ENCODE measurements around the gene CDYL2. TPM values are rescaled to one million over a fixed set of nuclear protein-coding genes. Genes with fewer than 3 reads are reported as not detected.
"Not testable (repeated sequence)": the region's sequence is repeated elsewhere in the genome, so short reads cannot be mapped to it uniquely, and the experiment has no call there.

The CDYL2 gene
- total and polyA plus RNA-seq, 8 donors, result 0.60 to 7.3 (median 1.7) TPM

- no peak overlapping the region for H3K4me3 ChIP-seq
- DNase-seq, result no peak
- no peak overlapping the region for H3K27ac ChIP-seq
- WGBS, 5 donors, result 68 to 87% (median 83%) methylated on average over 4 of the region's 4 CpGs
- H3K4me1 ChIP-seq, result no peaks in the 10 kb centered on the region
- no peaks in the 10 kb centered on the region for H3K36me3 ChIP-seq
- intact Hi-C loops (cut with DNase I; ENCODE audit: low total_unique reads), result no loop called here
- TF ChIP-seq POLR2A (IDR thresholded peaks at IDR 0.05) (no peak), EP300 (IDR thresholded peaks at IDR 0.05) (no peak), POLR2AphosphoS5 (IDR thresholded peaks at IDR 0.05) (no peak)
- TF ChIP-seq, protein P1, sequence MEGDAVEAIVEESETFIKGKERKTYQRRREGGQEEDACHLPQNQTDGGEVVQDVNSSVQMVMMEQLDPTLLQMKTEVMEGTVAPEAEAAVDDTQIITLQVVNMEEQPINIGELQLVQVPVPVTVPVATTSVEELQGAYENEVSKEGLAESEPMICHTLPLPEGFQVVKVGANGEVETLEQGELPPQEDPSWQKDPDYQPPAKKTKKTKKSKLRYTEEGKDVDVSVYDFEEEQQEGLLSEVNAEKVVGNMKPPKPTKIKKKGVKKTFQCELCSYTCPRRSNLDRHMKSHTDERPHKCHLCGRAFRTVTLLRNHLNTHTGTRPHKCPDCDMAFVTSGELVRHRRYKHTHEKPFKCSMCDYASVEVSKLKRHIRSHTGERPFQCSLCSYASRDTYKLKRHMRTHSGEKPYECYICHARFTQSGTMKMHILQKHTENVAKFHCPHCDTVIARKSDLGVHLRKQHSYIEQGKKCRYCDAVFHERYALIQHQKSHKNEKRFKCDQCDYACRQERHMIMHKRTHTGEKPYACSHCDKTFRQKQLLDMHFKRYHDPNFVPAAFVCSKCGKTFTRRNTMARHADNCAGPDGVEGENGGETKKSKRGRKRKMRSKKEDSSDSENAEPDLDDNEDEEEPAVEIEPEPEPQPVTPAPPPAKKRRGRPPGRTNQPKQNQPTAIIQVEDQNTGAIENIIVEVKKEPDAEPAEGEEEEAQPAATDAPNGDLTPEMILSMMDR (IDR thresholded peaks at IDR 0.05), result no peak
- H3K9me3 ChIP-seq, result peaks cover 0 to 27% (median 17%) of the 10 kb centered on the region in 4 donors
- H3K27me3 ChIP-seq, result no peaks in the 10 kb centered on the region
Measured at GRCh38 chr16:80735846-80736245, 68.6 kb downstream of the CDYL2 start.

DNA sequence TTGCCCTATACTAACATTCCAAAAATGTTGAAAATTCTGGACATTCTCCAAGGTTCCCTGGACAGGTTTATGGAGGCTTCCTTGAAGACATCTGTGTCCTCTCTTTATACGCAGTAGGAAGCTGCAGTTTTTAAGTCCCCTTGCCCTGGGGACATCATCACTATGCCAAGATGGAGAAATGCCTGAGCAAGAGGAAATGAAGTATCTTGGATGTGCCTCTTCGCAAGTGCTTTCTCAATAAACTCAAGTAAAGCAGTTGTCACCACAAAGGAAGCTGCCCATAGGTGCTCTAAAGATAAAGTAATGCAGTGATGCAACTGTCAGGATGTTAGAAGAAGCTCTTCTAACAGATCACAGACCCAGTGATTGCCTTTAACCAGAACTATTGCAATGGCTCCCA lies 71.0 kb downstream of the CDYL2 start:
- Histone ChIP-seq H3K4me1 (no peaks in the 10 kb centered on the region), H3K27ac (no peak overlapping the region), H3K4me3 (no peak overlapping the region), H3K27me3 (no peaks in the 10 kb centered on the region), H3K9me3 (peaks cover 0 to 13% (median 5%) of the 10 kb centered on the region in 4 donors), H3K36me3 (no peaks in the 10 kb centered on the region)
- WGBS, 5 donors, result 41 to 75% (median 45%) methylated on average over 2 of the region's 2 CpGs
- intact Hi-C loops (cut with DNase I; ENCODE audit: low total_unique reads), result no loop called here
- no peak for TF ChIP-seq POLR2A (IDR thresholded peaks at IDR 0.05)
- no peak for TF ChIP-seq POLR2AphosphoS5 (IDR thresholded peaks at IDR 0.05)
- TF ChIP-seq, protein P1 (IDR thresholded peaks at IDR 0.05), result no peak
- no peak for TF ChIP-seq EP300 (IDR thresholded peaks at IDR 0.05)
- DNase-seq, result no peak

DNA sequence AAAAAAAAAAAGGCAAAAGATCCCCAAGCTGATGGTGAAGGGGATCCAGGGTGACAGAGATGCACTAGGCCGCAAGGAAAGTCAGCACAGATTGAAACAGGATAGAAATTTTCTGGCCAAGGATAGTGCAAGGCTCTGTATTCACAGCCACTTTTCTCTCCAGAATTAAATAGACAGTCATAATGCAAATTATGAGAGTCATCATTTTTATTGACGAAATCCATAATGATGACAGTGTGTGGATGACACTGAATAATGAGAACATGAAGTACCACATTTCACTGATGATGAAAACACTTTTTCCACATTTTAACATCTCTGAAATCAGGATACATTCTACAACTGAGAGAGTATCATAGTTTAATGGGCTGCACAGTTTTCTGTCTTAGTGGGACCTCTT lies 72.5 kb downstream of the CDYL2 start:
- H3K4me1 ChIP-seq, result no peaks in the 10 kb centered on the region
- 88 to 96% (median 92%) methylated on average over 2 of the region's 2 CpGs for WGBS, 5 donors
- H3K27ac ChIP-seq, result no peak overlapping the region
- TF ChIP-seq EP300 (IDR thresholded peaks at IDR 0.05) (no peak), POLR2AphosphoS5 (IDR thresholded peaks at IDR 0.05) (no peak), POLR2A (IDR thresholded peaks at IDR 0.05) (no peak)
- TF ChIP-seq, protein P1 (IDR thresholded peaks at IDR 0.05), result no peak
- H3K9me3 ChIP-seq, result peaks cover 0 to 13% (median 9%) of the 10 kb centered on the region in 4 donors
- no peaks in the 10 kb centered on the region for H3K27me3 ChIP-seq
- intact Hi-C loops (cut with DNase I; ENCODE audit: low total_unique reads), result no loop called here
- no peak overlapping the region for H3K4me3 ChIP-seq
- no peak for DNase-seq
- H3K36me3 ChIP-seq, result no peaks in the 10 kb centered on the region

DNA sequence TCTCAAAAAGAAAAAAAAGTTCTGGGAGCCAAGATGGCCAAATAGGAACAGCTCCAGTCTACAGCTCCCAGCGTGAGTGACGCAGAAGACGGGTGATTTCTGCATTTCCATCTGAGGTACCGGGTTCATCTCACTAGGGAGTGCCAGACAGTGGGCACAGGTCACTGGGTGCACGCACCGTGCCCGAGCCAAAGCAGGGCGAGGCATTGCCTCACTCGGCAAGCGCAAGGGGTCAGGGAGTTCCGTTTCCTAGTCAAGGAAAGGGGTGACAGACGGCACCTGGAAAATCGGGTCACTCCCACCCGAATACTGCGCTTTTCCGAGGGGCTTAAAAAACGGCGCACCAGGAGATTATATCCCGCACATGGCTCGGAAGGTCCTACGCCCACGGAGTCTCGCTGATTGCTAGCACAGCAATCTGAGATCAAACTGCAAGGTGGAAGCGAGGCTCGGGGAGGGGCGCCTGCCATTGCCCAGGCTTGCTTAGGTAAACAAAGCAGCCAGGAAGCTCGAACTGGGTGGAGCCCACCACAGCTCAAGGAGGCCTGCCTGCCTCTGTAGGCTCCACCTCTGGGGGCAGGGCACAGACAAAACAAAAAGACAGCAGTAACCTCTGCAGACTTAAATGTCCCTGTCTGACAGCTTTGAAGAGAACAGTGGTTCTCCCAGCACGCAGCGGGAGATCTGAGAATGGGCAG lies 77.2 kb downstream of the CDYL2 start:
- WGBS, 5 donors, result 92 to 95% (median 94%) methylated on average over 29 of the region's 29 CpGs
- peaks cover 0 to 24% (median 14%) of the 10 kb centered on the region in 4 donors for H3K9me3 ChIP-seq
- intact Hi-C loops (cut with DNase I; ENCODE audit: low total_unique reads); H3K4me3 ChIP-seq; H3K27me3 ChIP-seq; DNase-seq; H3K27ac ChIP-seq; H3K4me1 ChIP-seq; H3K36me3 ChIP-seq: not testable (repeated sequence)

DNA sequence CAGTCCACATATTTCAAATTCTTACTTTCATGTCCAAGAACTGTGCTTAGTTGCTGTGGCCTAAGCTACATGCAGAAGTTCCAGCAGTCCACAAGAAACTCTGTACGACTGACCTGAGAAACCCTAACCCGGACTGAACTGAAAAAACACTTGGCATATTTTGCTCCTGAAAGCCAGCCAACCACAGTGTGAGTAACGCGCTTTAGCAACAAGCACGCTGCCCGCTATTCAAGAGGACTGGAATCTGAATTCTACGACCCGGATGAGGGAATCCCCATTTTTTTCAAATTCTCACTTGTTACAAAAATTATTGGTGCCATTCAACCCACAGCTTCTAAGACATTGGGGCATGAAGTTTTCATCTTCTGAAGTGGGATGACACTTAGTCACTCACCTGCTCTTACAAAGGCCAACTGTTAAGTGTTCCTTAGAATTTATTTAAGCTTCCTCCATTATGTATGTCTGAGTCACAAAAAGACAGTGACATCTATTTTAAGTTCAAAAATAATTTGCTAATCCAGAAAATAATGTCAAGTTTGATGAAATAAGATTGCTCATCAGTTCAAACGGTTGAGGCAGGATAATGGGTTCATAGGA lies 78.7 kb downstream of the CDYL2 start:
- no peaks in the 10 kb centered on the region for H3K27me3 ChIP-seq
- no peak for DNase-seq
- peaks cover 0 to 24% (median 4%) of the 10 kb centered on the region in 4 donors for H3K9me3 ChIP-seq
- 89 to 95% (median 92%) methylated on average over 9 of the region's 9 CpGs for WGBS, 5 donors
- H3K4me1 ChIP-seq, result no peaks in the 10 kb centered on the region
- intact Hi-C loops (cut with DNase I; ENCODE audit: low total_unique reads), result no loop called here
- H3K4me3 ChIP-seq, result no peak overlapping the region
- H3K27ac ChIP-seq, result no peak overlapping the region
- no peak for TF ChIP-seq POLR2A (IDR thresholded peaks at IDR 0.05)
- TF ChIP-seq, protein P1 (IDR thresholded peaks at IDR 0.05), result no peak
- no peak for TF ChIP-seq EP300 (IDR thresholded peaks at IDR 0.05)
- TF ChIP-seq POLR2AphosphoS5 (IDR thresholded peaks at IDR 0.05), result no peak
- H3K36me3 ChIP-seq, result no peaks in the 10 kb centered on the region

All from stomach (tissue), 9 donors.